ENCODE data around the gene DCLK1. TPM values are rescaled to one million over a fixed set of nuclear protein-coding genes. Genes with fewer than 3 reads are reported as not detected.
A peak's percentile ranks its signal among the peaks of the same experiment; 100 is the strongest.

The DCLK1 gene
- total and polyA plus RNA-seq, 7 donors: 0.98 to 15.1 (median 3.9) TPM

- Histone ChIP-seq H3K36me3 (ENCODE audit: insufficient read depth in 1 of 2, low read depth in 1 of 2) (no peaks in the 10 kb centered on the region), H3K27ac (no peak overlapping the region), H3K4me3 (no peak overlapping the region), H3K4me1 (no peaks in the 10 kb centered on the region), H3K9me3 (no peaks in the 10 kb centered on the region), H3K27me3 (ENCODE audit: insufficient read depth in 3 of 3, low read length in 2 of 3) (peaks cover 0 to 2% (median 0%) of the 10 kb centered on the region in 3 donors)
- ATAC-seq (peak in 1 of 4 donors; percentile 40), DNase-seq (no peak)
- WGBS, 3 donors: 68 to 74% (median 72%) methylated on average over 8 of the region's 8 CpGs
- no peak for TF ChIP-seq CTCF (IDR thresholded peaks at IDR 0.05)
- intact Hi-C loops (cut with DNase I): no loop called here
These were observed 100.4 kb downstream of the DCLK1 start for GRCh38 chr13:36030670-36031331.

GRCh38 chr13:36029166-36029565, 102.0 kb downstream of the DCLK1 start:
- Histone ChIP-seq H3K27me3 (ENCODE audit: insufficient read depth in 3 of 3, low read length in 2 of 3) (no peaks in the 10 kb centered on the region), H3K4me1 (no peaks in the 10 kb centered on the region), H3K4me3 (no peak overlapping the region), H3K36me3 (ENCODE audit: insufficient read depth in 1 of 2, low read depth in 1 of 2) (no peaks in the 10 kb centered on the region), H3K27ac (no peak overlapping the region), H3K9me3 (no peaks in the 10 kb centered on the region)
- ATAC-seq (no peak), DNase-seq (no peak)
- TF ChIP-seq CTCF (IDR thresholded peaks at IDR 0.05): no peak
- WGBS, 3 donors: 90 to 92% (median 91%) methylated on average over 6 of the region's 6 CpGs
- intact Hi-C loops (cut with DNase I): no loop called here

DNA sequence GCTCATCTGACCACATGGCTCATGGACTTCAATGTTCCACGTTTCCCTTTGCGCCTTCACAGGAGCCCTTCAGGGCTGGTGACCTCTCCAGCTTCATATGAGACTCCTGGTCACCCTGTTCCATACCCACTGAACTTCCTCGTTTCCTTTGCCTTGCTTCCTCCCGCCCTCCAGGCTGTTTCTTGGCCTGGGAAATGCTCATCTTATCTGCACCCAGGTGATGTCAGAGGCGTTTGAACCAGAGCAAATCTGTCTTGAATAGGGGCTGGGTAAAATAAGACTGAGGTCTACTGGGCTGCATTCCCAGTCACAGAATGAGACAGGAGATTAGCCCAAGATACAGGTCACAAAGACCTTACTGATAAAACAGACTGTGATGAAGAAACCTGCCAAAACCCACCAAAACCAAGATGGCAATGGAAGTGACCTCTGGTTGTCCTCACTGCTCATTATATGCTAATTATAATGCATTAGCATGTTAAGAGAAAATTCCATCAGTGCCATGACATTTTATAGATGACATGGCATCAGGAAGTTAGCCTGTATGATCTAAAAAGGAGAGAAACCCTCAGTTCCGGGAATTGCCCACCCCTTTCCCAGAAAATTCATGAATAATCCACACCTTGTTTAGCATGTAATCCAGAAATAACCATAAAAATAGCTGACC, 102.7 kb downstream of the DCLK1 start:
- Histone ChIP-seq H3K4me1 (no peaks in the 10 kb centered on the region), H3K27me3 (ENCODE audit: insufficient read depth in 3 of 3, low read length in 2 of 3) (no peaks in the 10 kb centered on the region), H3K9me3 (no peaks in the 10 kb centered on the region), H3K4me3 (no peak overlapping the region), H3K27ac (no peak overlapping the region), H3K36me3 (ENCODE audit: insufficient read depth in 1 of 2, low read depth in 1 of 2) (no peaks in the 10 kb centered on the region)
- TF ChIP-seq CTCF (IDR thresholded peaks at IDR 0.05): no peak
- intact Hi-C loops (cut with DNase I): no loop called here
- WGBS, 3 donors: 74 to 81% (median 78%) methylated on average over 6 of the region's 6 CpGs
- DNase-seq (no peak), ATAC-seq (no peak)

- H3K4me3 ChIP-seq: no peak overlapping the region
These were observed 104.7 kb downstream of the DCLK1 start for GRCh38 chr13:36026531-36026930.

More at GRCh38 chr13:36026531-36026930, 104.7 kb downstream of the DCLK1 start:
- H3K27me3 ChIP-seq (ENCODE audit: insufficient read depth in 3 of 3, low read length in 2 of 3): no peaks in the 10 kb centered on the region
- intact Hi-C loops (cut with DNase I): no loop called here
- TF ChIP-seq CTCF (IDR thresholded peaks at IDR 0.05): no peak
- ATAC-seq (no peak), DNase-seq (no peak)
- H3K9me3 ChIP-seq: no peaks in the 10 kb centered on the region
- WGBS, 3 donors: 34 to 41% (median 40%) methylated on average over 2 of the region's 2 CpGs
- no peak overlapping the region for H3K27ac ChIP-seq
- no peaks in the 10 kb centered on the region for H3K36me3 ChIP-seq (ENCODE audit: insufficient read depth in 1 of 2, low read depth in 1 of 2)
- no peaks in the 10 kb centered on the region for H3K4me1 ChIP-seq
